ENCODE data around the gene DDAH2. TPM values are rescaled to one million over a fixed set of nuclear protein-coding genes. Genes with fewer than 3 reads are reported as not detected.
A peak's percentile ranks its signal among the peaks of the same experiment; 100 is the strongest.

DDAH2 gene
- total and polyA plus RNA-seq, 10 of the 15 experiments (the other 5 are each of a cell fraction or from before 2014, with no cell fraction given), result 0.35 to 9.9 (median 6.2) TPM

GRCh38 chr6:31717499-31718222 is 11.4 kb downstream of the DDAH2 start:
- Histone ChIP-seq H3K36me3 (ENCODE audit: control insufficient read depth in 2 of 2, insufficient read depth in 2 of 2, low read length in 1 of 2) (no peaks in the 10 kb centered on the region), H3K4me1 (ENCODE audit: control insufficient read depth, insufficient read depth, low read length) (no peaks in the 10 kb centered on the region), H2AFZ (ENCODE audit: control insufficient read depth, low read depth, low read length) (no peak overlapping the region), H3K27me3 (replicated peaks in 1 of 2; ENCODE audit: control insufficient read depth in 2 of 2, insufficient read depth in 2 of 2, low read length in 1 of 2) (peaks cover 0 to 2% of the 10 kb centered on the region in 2 experiments; a peak in 2 of 4 replicates), H3K9ac (ENCODE audit: control insufficient read depth, insufficient read depth, low read length) (no peak overlapping the region), H3K9me3 (replicated peaks; ENCODE audit: control insufficient read depth, insufficient read depth, low read length) (no peaks in the 10 kb centered on the region), H3K4me2 (ENCODE audit: control insufficient read depth, insufficient read depth) (no peak overlapping the region), H3K79me2 (ENCODE audit: control insufficient read depth, insufficient read depth, low read length) (no peaks in the 10 kb centered on the region), H3K27ac (ENCODE audit: control insufficient read depth, insufficient read depth) (no peak overlapping the region), H4K20me1 (ENCODE audit: control insufficient read depth, insufficient read depth) (no peaks in the 10 kb centered on the region), H3K4me3 (no peak overlapping the region)
- intact Hi-C loops (cut with micrococcal nuclease; ENCODE audit: unreplicated experiment) (no loop called here), in situ Hi-C loops (cut with MboI) (no loop called here)
- BruUV-seq (replicated peaks), result no TSS peak
- ATAC-seq, result peak; percentile 39; the same call in 1 of the 3 replicates
- ChIA-PET POLR2A (no interaction called here), SMC1A (ENCODE audit: uncharacterized antibody, unreplicated experiment) (interaction anchor here (1.0 kb wide), 1 partner anchor 52 kb away, joined by 3 read pairs; no protein-coding TSS in a partner anchor), RAD21 (ENCODE audit: unreplicated experiment) (no interaction called here), CTCF (no interaction called here)
- no peak for DNase-seq (ENCODE audit: low read depth, low spot score)
- no peak for FAIRE-seq
- 63% methylated on average over 10 of the region's 10 CpGs for WGBS (ENCODE audit: insufficient coverage, insufficient replicate concordance, low lambda C conversion rate, missing lambda C conversion rate)
- TF ChIP-seq, protein P1, sequence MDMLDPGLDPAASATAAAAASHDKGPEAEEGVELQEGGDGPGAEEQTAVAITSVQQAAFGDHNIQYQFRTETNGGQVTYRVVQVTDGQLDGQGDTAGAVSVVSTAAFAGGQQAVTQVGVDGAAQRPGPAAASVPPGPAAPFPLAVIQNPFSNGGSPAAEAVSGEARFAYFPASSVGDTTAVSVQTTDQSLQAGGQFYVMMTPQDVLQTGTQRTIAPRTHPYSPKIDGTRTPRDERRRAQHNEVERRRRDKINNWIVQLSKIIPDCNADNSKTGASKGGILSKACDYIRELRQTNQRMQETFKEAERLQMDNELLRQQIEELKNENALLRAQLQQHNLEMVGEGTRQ (IDR thresholded peaks at IDR 0.05; ENCODE audit: borderline replicate concordance, low read depth, low read length), result no peak
- TF ChIP-seq, protein P2, sequence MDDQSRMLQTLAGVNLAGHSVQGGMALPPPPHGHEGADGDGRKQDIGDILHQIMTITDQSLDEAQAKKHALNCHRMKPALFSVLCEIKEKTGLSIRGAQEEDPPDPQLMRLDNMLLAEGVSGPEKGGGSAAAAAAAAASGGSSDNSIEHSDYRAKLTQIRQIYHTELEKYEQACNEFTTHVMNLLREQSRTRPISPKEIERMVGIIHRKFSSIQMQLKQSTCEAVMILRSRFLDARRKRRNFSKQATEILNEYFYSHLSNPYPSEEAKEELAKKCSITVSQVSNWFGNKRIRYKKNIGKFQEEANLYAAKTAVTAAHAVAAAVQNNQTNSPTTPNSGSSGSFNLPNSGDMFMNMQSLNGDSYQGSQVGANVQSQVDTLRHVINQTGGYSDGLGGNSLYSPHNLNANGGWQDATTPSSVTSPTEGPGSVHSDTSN (IDR thresholded peaks at IDR 0.05; ENCODE audit: insufficient replicate concordance, low read depth, low read length), result no peak
- TF ChIP-seq NRF1 (conservative IDR thresholded peaks at IDR 0.05; ENCODE audit: low read depth, low read length) (no peak), BCL3 (IDR thresholded peaks at IDR 0.05; ENCODE audit: borderline replicate concordance, insufficient read depth, low read depth, low read length, poor library complexity, severe bottlenecking) (no peak), IRF4 (IDR thresholded peaks at IDR 0.05; ENCODE audit: low read depth, low read length) (no peak), ZNF622 (IDR thresholded peaks at IDR 0.05) (no peak), MTA3 (IDR thresholded peaks at IDR 0.05; ENCODE audit: borderline replicate concordance, low read length) (no peak), ATF2 (IDR thresholded peaks at IDR 0.05; ENCODE audit: low read length) (no peak)
- TF ChIP-seq, protein P3, sequence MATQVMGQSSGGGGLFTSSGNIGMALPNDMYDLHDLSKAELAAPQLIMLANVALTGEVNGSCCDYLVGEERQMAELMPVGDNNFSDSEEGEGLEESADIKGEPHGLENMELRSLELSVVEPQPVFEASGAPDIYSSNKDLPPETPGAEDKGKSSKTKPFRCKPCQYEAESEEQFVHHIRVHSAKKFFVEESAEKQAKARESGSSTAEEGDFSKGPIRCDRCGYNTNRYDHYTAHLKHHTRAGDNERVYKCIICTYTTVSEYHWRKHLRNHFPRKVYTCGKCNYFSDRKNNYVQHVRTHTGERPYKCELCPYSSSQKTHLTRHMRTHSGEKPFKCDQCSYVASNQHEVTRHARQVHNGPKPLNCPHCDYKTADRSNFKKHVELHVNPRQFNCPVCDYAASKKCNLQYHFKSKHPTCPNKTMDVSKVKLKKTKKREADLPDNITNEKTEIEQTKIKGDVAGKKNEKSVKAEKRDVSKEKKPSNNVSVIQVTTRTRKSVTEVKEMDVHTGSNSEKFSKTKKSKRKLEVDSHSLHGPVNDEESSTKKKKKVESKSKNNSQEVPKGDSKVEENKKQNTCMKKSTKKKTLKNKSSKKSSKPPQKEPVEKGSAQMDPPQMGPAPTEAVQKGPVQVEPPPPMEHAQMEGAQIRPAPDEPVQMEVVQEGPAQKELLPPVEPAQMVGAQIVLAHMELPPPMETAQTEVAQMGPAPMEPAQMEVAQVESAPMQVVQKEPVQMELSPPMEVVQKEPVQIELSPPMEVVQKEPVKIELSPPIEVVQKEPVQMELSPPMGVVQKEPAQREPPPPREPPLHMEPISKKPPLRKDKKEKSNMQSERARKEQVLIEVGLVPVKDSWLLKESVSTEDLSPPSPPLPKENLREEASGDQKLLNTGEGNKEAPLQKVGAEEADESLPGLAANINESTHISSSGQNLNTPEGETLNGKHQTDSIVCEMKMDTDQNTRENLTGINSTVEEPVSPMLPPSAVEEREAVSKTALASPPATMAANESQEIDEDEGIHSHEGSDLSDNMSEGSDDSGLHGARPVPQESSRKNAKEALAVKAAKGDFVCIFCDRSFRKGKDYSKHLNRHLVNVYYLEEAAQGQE (IDR thresholded peaks at IDR 0.05; ENCODE audit: low read depth, low read length), result no peak
- TF ChIP-seq, protein P4, sequence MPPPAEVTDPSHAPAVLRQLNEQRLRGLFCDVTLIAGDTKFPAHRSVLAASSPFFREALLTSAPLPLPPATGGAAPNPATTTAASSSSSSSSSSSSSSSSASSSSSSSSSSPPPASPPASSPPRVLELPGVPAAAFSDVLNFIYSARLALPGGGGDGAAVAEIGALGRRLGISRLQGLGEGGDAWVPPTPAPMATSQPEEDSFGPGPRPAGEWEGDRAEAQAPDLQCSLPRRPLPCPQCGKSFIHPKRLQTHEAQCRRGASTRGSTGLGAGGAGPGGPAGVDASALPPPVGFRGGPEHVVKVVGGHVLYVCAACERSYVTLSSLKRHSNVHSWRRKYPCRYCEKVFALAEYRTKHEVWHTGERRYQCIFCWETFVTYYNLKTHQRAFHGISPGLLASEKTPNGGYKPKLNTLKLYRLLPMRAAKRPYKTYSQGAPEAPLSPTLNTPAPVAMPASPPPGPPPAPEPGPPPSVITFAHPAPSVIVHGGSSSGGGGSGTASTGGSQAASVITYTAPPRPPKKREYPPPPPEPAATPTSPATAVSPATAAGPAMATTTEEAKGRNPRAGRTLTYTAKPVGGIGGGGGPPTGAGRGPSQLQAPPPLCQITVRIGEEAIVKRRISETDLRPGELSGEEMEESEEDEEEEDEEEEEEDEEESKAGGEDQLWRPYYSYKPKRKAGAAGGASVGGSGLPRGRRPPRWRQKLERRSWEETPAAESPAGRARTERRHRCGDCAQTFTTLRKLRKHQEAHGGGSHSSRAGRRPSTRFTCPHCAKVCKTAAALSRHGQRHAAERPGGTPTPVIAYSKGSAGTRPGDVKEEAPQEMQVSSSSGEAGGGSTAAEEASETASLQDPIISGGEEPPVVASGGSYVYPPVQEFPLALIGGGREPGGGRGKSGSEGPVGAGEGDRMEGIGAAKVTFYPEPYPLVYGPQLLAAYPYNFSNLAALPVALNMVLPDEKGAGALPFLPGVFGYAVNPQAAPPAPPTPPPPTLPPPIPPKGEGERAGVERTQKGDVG (CRISPR knock-in tag; IDR thresholded peaks at IDR 0.05), result no peak
